Measurements from ENCODE around the gene HMOX2.

Gene HMOX2

DNA sequence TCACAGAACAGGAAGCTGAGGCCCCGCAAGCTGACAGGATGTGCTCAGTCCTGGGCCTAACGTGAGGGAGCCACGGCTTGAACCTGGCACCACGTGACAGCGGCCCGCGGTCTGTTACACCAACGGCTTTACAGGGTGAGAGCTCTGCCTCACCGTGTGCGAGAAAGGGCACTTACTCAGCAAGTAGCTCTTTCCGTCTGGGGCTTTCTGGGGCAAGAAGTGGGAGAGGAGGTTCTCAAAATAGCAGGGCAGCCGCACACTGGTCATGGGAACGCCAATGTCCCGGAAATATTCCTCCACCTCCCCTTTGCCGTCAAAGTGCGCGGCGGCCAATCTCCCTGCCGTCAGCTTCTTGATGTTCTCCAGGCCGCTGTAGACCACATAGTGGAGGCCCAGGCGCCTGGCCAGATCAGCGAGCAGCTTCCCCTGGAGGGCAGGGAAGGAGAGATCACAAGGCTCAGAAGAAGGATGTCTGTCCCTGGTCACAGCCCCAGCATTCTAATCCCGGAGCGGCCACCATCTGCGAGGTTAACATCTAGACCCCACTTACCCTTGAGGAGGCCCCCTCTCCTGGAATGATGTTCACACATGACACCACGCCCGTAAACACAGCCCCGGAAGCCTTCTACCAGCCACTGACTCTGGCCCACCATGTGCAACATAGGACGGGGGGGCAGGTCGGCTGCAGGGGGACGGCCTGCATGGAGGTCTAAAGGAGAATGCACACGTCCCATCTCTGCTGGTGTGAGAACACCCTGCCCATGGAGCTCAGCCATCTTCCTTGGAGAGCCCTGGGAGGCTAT, 10.0 kb upstream of the HMOX2 start:
- DNase-seq (peak; percentile 64), ATAC-seq (peak; percentile 96)

DNA sequence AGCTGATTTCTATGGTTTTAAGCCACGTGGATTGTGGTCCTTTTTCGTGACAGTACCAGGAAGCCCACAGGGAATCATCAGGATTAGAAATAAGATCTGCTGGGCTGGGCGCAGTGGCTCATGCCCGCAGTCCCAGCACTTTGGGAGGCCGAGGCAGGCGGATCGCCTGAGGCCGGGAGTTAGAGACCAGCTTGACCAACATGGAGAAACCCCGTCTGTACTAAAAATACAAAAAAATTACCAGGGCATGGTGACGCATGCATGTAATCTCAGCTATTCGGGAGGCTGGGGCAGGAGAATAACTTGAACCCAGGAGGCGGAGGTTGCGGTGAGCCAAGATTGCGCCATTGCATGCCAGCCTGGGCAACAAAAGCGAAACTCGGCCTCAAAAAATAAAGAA, 8.3 kb upstream of the HMOX2 start:
- DNase-seq (no peak), ATAC-seq (no peak)

DNA sequence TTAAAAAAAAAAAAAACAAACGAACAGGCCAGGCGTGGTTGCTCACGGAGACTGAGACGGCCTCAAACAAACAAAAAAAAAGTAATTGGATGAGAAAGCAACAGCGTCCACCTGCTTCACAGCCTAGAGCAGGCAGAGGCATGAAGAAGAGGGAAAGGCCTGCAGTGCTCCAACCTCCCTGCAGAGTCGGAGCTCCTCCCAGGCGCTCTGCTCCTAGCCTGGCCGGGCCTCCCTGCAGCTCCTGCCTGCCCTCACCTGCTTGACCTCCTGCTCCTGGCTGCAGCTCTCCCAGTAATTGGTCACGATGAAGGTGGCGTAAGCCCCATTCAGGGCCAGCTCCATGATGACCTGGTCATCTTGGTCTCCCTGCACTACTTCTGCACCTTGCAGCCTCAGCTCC, 7.2 kb upstream of the HMOX2 start:
- no peak for ATAC-seq
- no peak for DNase-seq

DNA sequence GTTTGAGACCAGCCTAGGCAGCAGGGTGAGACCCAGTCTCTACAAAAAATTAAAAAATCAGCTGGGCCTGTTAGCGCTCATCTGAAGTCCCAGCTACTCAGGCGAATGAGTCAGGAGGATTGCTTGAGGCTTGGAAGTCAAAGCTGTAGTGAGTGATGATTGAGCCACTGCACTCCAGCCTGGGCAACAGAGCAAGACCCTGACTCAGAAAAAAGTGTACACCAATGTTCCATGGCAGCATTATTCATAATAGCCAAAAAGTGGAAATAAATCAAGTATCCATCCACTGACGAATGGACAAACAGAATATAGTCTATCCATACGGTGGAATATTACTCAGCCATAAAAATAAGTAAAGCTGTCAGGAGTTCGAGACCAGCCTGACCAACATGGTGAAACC, 4.3 kb upstream of the HMOX2 start:
- DNase-seq = no peak
- ATAC-seq = no peak

DNA sequence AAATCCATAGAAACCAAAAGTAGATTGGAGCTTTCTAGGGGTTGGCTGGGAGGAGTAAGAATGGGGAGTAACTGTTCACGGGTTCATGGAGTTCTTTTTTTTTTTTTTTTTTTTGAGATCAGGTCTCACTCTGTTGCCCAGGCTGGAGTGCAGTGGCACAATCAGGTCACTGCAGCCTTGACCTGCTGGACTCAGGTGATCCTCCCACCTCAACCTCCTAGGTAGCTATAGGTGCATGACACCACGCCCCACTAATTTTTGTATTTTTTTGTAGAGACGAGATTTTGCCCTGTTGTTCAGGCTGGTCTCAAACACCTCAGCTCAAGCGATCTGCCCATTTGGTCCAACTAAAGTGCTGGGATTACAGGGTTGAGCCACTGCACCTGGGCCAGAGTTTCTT, 3.3 kb upstream of the HMOX2 start:
- DNase-seq (no peak), ATAC-seq (no peak)

DNA sequence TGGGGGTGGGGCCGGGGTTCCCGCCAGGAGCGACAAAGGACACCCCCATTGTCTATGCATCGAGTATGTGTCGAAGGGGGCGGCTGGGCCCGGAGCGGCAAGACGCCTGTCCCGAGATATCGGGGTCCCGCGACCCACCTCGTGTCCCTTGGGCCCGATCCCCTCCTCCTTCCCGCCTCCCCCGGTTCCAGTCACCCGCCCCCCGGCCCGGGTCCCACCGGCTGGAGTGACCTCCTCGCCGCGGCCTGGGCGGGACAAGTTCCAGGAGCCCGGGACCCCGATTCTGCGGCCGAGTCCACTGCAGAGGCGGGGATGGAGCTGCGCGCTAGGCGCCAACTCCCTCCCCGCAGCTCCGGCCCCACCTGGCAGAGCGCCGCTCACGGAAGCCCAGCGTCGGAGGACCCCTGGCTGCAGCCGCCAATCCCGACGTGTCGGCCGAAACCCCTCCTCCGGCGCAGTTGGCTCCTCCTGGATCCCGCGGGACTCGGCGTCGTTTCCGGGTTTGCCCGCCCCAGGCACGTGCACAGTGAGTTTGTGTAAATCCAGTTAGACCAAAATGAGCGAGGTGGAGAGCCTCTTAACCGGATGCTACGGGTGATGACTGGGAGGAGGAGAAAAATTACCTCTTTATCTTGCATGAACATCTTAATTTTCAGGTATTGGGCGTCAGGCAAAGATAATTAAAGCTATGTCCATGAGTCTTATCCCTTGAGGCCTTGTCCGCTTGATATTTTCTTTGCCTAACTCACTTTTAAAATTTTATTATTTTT, 1.8 kb upstream of the HMOX2 start, which contains the start of gene NMRAL1:
NMRAL1 (minus strand) TSS at position 434 of the 770 bp plus-strand sequence. CDS start 493 bp downstream, outside the sequence.
- peak; percentile 70 for ATAC-seq
- peak; percentile 93 for DNase-seq

DNA sequence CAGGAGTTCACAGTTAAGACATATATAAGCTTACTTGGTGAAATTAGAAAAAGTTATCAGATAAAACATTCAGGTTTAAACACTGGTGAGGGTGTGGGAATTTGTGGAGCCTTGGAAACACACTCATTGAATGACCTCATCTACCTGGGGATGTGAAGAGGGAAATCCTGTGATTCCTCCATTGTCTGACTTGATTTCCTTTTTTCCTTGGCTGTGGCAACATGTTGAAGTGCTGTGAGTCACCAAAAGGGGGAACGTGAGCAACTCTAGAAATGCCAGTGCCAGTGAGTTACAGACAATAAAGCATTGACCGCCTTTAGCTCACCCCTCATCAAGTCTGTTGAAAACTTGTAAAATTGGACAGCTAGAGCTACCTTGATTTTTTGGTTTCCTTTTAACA, 1.8 kb downstream of the HMOX2 start:
- DNase-seq (no peak), ATAC-seq (no peak)

DNA sequence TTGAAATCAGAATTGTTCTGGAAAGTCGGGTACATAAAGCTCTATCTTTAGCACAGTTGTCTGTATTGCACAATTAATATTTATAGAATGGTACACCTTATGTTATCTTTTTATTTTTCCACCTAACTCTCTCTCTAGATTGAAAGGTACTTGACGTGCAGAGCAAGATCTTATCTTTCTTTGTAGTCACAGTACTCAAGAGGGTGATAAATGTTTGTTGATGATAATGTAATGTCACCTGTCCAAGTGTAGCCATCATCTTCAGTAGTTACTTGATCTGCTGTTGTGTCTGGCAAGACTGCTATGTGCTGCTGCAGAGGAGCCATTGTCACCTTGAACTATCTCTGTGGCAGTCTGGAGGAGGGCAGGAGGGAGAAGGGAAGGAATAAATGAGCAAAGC, 5.3 kb downstream of the HMOX2 start:
- DNase-seq = no peak
- no peak for ATAC-seq

DNA sequence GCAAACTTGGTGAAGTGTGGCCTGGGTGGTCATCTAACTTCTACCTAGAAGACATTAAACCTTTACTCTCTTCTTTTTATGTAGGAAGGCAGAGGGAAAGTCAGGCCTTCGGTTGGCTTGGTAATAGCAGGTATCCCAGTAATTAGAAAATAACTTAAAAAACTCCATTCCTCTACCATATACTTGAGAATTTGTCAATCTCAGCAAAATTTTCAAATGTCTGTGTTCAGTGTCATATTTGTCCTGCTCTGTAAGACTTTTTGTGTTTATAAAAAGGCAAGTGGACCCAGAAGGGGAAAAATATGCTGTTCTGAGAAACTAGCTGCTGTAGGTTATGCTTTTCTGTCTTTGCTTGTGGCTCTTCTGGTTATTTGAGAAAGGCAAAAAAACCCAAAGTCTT, 5.8 kb downstream of the HMOX2 start:
- DNase-seq (no peak), ATAC-seq (no peak)

DNA sequence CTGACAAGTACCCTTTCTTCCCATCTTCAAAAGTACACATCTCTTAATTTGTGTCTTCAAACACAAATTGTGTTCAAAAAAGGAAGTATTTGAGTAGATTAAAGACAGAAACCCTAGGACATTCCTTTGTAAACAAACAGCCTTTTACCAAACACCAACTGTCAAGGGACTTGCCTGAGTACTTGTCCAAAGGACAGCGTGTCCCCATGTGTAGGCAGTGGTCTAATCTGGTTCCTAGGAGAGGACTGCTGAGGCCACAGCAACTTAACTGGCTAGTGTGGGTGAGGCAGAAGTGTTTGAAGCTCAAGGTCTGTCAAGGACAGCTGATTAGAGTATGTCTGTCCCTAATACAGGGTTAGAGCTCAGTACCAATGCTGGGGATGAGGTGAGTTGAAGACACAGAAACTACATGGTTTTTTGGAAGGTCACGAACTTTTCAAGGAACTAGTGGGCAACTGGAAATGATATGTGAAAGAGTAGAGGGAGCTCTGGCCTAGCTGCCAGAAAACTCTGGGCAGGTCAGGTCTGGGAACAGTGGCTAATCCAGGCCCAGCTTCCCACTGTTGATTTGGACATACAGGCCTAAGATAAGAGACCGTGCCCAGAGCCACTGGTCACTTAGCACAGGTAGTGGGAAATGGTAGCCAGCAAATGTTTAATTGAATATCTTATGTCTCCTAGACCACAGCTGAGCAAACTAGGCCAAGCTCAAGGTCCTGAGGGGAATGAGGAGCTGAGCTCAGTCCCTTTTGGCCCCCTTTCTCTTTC, 10.1 kb downstream of the HMOX2 start:
- ATAC-seq = peak; percentile 8
- DNase-seq = no peak

DNA sequence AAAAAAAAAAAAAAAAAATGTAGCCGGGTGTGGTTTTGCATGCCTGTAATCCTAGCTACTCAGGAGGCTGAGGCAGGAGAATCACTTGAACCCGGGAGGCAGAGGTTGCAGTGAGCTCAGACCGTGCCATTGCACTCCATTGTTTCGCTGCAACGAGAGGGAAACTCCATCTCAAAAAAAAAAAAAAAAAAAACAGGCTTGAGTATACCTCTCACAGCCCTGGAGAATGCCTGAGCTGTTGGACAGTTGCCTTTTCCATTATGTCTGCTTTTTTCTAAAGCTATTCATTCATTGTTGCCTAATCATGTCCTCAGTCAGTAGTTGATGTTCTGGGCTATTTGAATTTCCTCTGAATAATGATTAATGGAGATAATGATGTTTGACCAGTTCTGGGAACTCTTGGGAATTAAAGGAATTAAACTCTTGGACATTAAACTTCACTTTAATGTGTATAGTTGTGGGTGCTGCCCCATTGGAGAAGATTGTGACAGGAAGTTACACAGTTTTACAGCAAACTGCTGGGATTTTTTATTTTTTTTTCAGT, 11.8 kb downstream of the HMOX2 start:
- ATAC-seq = no peak
- no peak for DNase-seq

DNA sequence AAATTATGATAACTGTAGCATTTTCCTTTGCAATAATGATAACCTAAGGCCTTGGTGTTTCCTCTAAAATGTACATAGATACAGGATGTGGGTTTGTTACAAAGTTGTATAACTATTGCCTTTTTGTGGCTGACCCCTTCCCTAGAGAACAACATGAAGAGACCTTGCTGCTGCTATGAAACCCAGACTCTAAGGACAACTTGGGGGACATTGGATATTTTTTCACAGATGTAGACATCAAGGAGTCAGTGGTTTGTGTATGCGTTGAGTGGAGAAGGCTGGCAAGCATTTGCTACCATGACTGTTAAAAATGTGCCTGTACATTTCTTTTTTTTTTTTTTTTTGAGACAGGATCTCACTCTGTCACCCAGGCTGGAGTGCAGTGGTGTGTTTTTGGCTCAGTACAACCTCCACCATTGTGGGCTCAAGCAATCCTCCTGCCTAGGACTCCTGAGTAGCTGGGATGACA, 12.3 kb downstream of the HMOX2 start:
- ATAC-seq = no peak
- DNase-seq = no peak

DNA sequence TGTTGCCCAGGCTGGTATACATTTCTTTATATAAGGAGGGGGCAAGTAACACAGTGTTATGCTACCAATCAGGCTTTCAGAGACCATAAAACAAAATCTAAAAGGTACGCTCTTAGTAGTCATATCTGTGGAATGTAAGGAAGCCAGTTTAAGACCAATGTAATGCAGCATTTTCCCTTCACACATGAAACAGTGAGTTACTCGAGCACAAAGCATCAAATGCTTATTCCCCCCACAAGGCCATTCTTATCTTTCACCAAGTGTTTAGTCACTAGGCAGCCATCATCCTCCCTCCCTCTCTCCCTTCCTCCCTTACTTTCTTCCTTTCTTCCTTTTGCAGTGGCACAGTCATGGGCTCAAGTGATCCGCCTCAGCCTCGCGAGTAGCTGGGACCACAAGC, 12.8 kb downstream of the HMOX2 start:
- no peak for ATAC-seq
- no peak for DNase-seq

DNA sequence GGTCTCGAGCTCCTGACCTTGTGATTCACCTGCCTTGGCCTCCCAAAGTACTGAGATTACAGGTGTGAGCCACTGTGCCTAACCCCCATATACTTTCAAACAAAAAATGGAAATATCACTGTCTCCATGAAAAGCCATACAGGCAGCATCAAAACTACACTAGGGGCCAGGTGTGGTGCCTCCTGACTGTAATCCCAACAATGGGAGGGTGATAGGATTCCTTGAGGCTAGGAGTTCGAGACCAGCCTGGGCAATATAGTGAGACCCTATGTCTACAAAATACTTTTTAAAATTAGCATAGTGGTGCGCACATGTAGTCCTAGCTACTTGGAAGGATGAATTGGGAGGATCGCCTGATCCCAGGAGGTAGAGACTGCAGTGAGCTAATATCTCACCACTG, 15.7 kb downstream of the HMOX2 start:
- ATAC-seq (no peak), DNase-seq (no peak)

DNA sequence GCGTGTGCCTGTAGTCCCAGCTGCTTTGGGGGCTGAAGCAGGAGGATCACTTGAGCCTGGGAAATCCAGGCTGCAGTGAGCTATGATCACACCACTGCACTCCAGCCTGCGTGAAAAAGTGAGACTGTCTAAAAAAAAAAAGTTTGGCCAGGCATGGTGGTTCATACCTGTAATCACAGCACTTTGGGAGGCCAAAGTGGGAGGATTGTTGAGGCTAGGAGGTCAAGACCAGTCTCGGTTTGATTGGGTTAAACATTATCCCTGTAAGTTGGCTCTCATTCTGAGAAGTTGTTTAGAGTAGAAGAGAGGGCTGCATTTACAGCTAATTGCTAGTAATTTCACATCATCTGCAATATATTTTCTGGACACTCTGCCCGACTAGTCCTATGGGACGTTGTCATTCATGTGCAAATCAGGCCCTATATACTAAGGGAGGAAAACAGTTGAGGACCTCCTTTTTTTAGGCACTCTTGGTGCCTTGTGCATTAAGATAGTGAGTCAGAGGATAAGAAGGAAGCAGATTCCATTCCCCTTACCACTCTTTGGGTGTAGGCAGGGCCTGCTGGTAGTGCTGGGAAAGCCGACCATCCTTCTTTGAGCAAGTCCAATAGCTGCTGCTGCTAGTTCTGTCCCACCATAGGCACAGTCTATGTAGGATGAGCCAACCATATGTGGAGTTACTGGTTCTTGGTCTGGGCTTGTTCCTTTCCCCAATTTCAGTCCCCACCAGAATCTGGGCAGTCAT, 18.7 kb downstream of the HMOX2 start:
- no peak for ATAC-seq
- no peak for DNase-seq

DNA sequence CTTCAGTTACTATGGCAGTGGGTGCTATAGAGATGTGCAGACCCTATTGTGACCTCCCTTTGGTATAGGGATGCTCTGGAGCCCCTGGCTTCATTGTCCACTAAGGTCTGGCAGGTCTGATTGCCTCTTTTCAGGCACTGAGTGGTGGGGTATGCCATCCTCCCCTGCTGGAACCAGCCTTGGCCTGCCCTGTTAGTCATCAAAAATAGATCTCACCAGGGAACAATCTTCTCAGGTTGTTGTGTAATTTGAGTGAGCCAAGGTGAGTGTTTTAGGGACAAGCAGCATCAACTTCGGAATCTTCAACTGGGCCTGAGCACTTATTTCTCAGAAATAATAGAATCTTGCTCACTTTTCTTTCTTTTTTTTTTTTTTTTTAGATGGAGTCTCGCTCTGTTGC, 19.6 kb downstream of the HMOX2 start:
- ATAC-seq (no peak), DNase-seq (no peak)

DNA sequence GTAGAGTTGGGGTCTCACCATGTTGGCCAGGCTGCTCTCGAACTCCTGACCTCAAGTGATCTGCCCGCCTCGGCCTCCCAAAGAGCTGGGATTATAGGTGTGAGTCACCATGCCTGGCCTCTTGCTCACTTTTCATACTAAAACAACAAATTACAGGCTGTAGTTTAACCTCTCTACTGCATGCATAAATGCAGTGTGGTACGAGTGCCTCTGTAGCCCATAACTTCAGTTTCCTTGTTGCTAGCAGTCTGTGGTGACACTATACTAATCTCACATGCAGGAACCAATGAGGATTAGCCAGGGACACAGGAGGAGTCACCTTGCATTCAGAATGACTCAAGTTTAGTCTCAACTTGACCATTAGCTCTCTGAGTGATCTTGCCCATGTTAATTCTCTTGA, 20.1 kb downstream of the HMOX2 start:
- DNase-seq = no peak
- ATAC-seq = peak; percentile 37

DNA sequence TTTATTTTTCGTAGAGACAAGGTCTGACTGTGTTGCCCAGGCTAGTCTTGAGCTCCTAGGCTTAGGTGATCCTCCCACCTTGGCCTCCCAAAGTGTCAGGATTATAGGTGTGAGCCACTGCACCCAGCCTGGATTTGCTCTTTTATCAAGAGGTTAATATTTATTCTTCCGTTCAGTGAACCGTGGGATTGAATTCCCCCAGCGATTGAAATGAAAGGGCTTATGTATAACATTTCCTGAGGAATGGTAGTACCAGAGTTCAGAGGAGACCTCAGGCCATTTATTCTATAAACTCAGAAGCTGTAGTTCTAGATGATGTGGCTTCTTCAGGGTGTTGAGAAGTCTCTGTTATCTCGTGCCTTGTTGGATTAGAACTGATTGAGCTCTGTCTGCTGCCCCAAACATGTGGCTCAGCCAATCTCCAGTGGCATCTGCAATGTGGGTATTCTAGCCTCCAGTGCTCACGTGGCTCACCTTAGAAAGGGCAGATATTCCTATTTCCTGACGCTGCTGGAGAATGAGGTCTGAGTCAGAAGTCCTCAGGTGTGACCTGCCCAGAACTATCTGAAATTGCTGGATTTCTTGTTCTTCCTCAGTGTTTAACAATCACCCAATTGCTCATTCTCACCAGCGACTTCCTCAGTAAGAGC, 22.5 kb downstream of the HMOX2 start:
- no peak for ATAC-seq
- DNase-seq = no peak

DNA sequence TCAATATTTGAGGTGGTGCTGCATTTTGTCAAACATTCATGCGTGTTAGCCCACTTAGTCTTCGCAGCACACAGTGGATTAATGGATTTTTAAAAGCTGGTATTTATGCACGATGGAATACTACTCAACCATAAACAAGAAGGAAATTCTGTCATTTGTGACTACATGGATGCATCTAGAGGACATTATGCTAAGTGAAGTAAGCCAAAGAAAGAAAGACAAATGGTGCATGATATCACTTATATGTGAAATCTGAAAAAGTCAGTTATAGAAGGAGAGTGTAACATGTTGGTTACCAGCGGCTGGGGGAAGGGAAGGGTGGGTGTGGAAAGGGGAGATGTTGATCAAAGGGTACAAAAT, 23.0 kb downstream of the HMOX2 start:
- no peak for ATAC-seq

DNA sequence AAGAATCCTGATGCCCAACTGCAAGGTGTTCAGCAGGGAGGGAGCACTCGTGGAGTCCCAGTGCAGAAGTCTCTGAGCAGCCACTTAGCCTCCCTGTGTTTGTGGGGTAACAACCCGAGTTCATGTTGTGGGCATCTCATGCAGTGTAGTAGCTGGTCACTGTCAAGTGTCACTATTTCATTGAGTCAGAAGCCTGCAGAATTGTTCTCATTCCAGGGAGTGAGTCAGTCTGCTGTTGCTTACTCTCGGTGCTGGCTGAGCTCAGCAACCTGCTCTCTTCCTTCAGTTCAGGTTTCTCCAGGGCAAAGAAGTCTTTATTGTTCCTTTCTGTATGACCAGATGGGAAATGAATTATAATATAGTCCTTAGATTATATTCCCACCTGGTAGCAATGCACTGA, 24.1 kb downstream of the HMOX2 start:
- DNase-seq (no peak), ATAC-seq (peak; percentile 71)

More for the DNA sequence above, 23.0 kb downstream of the HMOX2 start:
- DNase-seq = no peak

DNA sequence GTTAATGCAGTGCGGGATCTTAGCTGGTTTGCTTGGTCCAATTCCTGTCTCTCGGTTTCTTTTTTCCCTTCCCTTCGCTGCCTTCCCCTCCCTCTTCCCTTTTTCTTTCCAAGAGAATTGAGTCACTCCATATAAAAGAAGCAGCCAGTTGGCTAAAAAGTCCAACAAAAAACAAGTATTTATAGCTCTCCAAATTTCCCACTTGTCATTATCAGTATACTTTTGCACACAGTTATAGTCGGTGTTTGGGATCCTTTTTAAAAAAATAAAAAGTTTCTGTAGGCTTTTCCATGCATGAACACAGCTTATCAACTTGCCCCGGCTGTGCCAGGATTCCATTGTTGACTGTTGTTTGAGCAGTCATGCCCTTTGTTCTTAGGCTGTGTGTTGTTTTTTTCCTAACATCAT, 24.9 kb downstream of the HMOX2 start:
- DNase-seq (no peak), ATAC-seq (no peak)

Data from stimulated activated naive CD8-positive, alpha-beta T cell treated with anti-CD3 and anti-CD28 coated beads, Interleukin-15, Interleukin-2, amounts not matched to agents 100 U/mL and 50 U/mL, for 24 hours (primary cell).